Peyer's patch (tissue), 4 donors: ENCODE results near the gene RBP4.

ENCODE experiments used
- POLR2A ChIP-seq, 2 donors: fragments of 450-650 bp; IDR thresholded peaks; one replicate each; pipeline ENCODE4 v1.5.1; 2017; ENCODE audit warnings: antibody characterized with exemption in 2 of 2, mild to moderate bottlenecking in 2 of 2, moderate library complexity in 2 of 2
- TF ChIP-seq, protein P1 (sequence below), 6 experiments: fragments of 450-650 bp in 4 of 6; fragments of 200-600 bp in 2 of 6; sonication (generic) in 1 of 6; IDR thresholded peaks; one replicate each; pipeline ENCODE4 v1.5.1; 2017 to 2019; ENCODE audit warnings: antibody characterized with exemption in 6 of 6, mild to moderate bottlenecking in 3 of 6, moderate library complexity in 1 of 6

DNA sequence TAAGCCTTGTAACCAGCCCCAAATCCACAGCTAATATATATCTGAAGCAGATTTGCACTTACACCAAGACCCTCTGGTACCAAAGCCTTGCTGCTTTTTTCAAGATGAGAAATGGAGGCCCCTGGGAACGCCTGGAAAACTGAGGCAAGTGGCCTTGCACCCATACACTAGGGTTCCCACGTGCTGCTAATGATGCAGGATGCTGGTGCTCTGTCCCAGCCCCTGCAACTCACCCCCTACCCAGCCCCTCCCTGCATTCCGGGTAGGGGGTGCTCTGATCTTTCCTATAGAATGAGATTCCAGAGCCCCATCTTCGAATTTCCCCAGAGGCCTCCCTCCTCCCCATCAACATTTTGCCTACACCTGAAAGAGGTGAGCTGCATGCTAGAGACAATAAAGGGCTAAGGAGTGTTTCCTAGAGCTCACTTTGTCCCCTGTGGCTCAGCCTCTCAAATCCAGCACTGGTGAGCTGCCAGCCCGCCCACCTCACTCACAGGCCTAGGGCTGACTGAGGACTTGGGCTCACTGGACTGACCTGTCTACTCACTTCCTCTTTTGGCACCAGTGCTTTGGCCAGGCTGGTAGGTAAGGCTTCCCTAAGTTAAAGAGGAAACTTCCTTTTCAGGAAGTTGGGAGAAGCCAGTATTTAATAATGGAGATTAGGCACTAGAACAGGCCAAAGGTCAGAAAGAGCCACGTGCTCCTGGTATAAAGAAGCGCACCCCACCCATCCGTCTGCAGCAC lies 9.8 kb downstream of the RBP4 start:
- TF ChIP-seq, protein P1, sequence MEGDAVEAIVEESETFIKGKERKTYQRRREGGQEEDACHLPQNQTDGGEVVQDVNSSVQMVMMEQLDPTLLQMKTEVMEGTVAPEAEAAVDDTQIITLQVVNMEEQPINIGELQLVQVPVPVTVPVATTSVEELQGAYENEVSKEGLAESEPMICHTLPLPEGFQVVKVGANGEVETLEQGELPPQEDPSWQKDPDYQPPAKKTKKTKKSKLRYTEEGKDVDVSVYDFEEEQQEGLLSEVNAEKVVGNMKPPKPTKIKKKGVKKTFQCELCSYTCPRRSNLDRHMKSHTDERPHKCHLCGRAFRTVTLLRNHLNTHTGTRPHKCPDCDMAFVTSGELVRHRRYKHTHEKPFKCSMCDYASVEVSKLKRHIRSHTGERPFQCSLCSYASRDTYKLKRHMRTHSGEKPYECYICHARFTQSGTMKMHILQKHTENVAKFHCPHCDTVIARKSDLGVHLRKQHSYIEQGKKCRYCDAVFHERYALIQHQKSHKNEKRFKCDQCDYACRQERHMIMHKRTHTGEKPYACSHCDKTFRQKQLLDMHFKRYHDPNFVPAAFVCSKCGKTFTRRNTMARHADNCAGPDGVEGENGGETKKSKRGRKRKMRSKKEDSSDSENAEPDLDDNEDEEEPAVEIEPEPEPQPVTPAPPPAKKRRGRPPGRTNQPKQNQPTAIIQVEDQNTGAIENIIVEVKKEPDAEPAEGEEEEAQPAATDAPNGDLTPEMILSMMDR (IDR thresholded peaks at IDR 0.05): no peak
- TF ChIP-seq POLR2A (IDR thresholded peaks at IDR 0.05): no peak
